ENCODE data around the gene PDGFC.

PDGFC gene

DNA sequence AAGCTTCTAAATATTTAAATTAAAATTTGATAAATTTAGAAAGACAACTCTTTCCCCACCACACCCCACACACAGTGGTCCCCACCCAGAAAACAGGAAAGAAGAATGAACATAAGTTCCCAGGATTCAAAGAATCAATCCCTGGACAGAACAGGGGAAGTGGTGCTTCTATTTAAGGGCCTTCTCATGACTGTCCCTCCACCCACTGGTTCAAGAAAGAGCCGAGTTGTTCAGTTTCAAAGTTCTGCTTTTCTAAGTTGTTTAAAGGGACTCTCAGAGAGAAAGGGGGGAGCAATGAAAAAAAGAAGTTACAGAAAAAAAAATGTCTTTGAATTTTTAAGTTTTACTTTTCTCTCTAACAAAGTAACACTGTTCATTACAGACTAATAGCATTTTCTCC, 195.8 kb downstream of the PDGFC start:
- Histone ChIP-seq H3K4me1 (ENCODE audit: insufficient read depth, low read length) (peaks cover 18% of the 10 kb centered on the region; the same call in 1 of the 2 replicates), H3K9ac (ENCODE audit: low read depth, low read length) (no peak overlapping the region), H3K9me3 (ENCODE audit: insufficient read depth, low read depth, low read length) (no peaks in the 10 kb centered on the region), H3K36me3 (ENCODE audit: insufficient read depth, low read depth, low read length) (no peaks in the 10 kb centered on the region), H3K27me3 (ENCODE audit: insufficient read depth, low read length) (no peaks in the 10 kb centered on the region), H3K4me3 (ENCODE audit: low read length) (no peak overlapping the region), H3K27ac (ENCODE audit: low read length) (no peak overlapping the region)

DNA sequence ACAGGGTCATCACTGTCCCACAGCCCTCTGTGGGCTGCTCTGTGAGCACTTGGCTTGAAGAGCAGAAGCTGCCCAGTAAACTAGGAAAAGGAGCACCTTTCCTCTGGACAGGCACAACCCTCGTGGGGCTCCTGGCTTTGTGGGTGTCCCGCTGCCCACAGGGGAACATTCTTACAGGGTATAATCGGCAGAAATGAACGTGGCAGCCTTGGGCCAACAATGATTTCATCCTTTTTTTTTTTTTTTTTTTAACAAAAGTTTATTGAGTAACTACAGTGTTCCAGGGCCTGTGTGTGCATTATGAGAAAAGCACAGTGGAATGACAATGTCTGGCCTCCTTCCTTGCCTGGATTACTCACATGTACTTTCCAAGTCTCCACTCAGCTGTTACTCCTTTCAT, 197.2 kb downstream of the PDGFC start:
- no peak overlapping the region for H3K4me3 ChIP-seq (ENCODE audit: low read length)
- H3K9me3 ChIP-seq (ENCODE audit: insufficient read depth, low read depth, low read length) = no peaks in the 10 kb centered on the region
- no peaks in the 10 kb centered on the region for H3K36me3 ChIP-seq (ENCODE audit: insufficient read depth, low read depth, low read length)
- H3K4me1 ChIP-seq (ENCODE audit: insufficient read depth, low read length) = peaks cover 28% of the 10 kb centered on the region
- H3K27ac ChIP-seq (ENCODE audit: low read length) = no peak overlapping the region
- H3K27me3 ChIP-seq (ENCODE audit: insufficient read depth, low read length) = no peaks in the 10 kb centered on the region
- H3K9ac ChIP-seq (ENCODE audit: low read depth, low read length) = no peak overlapping the region

DNA sequence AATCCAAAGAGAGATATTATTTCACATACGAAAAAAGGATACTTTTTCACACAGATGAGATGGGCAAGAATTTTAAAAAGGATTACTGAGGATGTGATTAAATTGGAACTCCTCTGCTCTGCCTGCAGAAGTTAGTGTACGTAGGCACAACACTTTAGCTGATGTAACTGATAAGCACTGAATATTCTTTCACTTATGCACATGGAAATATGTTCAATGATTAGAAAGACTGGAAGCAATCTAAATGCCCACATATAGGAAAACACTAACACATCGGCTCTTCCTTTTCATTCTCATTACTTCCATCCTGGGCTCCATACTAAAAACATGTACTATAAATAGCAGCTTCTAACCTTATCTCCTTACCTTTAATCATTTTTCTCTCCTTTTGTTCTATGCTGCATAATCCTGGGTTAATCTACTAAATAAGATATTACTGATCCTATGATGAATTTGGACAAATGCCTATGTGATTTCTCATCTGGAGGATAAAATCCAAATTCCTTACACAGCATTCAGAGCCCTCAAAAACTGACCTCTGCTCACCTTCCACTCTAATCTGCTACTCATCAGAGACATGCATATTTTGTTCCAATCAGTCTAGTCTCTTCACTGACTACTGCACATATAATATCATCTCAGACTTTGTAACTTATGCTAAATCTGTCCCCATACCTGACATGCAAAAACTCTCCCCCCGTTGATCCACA, 197.8 kb downstream of the PDGFC start:
- Histone ChIP-seq H3K4me3 (ENCODE audit: low read length) (no peak overlapping the region), H3K36me3 (ENCODE audit: insufficient read depth, low read depth, low read length) (no peaks in the 10 kb centered on the region), H3K27me3 (ENCODE audit: insufficient read depth, low read length) (no peaks in the 10 kb centered on the region), H3K9ac (ENCODE audit: low read depth, low read length) (no peak overlapping the region), H3K4me1 (ENCODE audit: insufficient read depth, low read length) (peaks cover 28% of the 10 kb centered on the region), H3K9me3 (ENCODE audit: insufficient read depth, low read depth, low read length) (no peaks in the 10 kb centered on the region), H3K27ac (ENCODE audit: low read length) (no peak overlapping the region)

DNA sequence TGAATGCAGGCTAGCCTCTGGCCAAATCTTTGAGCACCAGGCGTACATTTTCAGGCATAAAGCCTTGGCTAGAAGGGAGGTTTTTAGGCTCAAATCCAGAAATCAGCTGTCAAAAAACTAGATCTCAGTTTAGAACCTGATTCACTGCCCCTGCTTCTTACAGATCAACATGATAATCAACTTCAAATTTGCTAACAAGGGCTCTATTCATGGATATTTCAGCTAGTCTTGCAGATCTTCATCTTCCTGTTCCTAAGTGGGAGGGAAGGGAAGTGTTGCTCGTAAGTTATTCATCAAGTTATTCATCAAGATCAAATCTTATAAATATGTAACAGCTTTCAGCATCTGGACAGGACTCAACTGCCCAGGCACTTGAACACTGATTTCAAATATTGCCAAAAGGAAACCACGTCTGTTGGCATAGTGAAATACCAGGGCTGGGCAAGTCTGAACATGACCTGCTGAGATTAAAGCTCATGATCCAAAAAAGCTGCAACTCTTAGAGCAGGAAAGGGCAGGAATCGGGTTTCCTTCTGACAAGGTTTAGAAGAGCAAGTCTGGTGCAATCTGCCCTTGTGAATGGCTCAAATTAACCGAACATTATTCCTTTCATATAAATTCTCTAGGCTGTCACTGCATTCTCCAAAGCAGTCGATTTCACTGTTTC, 200.3 kb downstream of the PDGFC start:
- peak overlapping the region; percentile 28; the same call in 1 of the 2 replicates for H3K9ac ChIP-seq (ENCODE audit: low read depth, low read length)
- peak overlapping the region; percentile 73 for H3K27ac ChIP-seq (ENCODE audit: low read length)
- no peaks in the 10 kb centered on the region for H3K36me3 ChIP-seq (ENCODE audit: insufficient read depth, low read depth, low read length)
- H3K27me3 ChIP-seq (ENCODE audit: insufficient read depth, low read length) = no peaks in the 10 kb centered on the region
- peaks cover 28% of the 10 kb centered on the region for H3K4me1 ChIP-seq (ENCODE audit: insufficient read depth, low read length)
- H3K4me3 ChIP-seq (ENCODE audit: low read length) = 0 out of 2 replicates have a peak overlapping the region, but pooled peaks have one; percentile 1
- no peaks in the 10 kb centered on the region for H3K9me3 ChIP-seq (ENCODE audit: insufficient read depth, low read depth, low read length)

DNA sequence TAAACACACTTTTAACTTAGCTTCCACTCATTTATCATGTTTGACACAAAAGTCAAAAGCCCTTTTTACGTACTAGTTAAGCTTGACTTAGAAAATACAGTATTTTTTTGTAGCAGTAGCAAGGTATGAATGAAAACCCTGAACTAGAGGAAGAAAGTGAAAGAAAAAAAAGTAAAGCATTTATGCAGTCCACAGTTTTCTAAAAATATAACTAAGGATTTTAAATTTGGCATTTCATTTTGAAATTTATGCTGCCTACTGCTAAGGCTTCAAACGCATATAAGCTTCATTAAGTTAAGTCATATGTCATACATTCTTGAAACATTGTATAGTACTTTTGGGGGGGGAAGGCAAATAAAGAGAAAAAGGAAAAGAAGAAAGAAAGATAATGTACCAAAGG, 201.5 kb downstream of the PDGFC start:
- Histone ChIP-seq H3K27me3 (ENCODE audit: insufficient read depth, low read length) (no peaks in the 10 kb centered on the region), H3K9me3 (ENCODE audit: insufficient read depth, low read depth, low read length) (no peaks in the 10 kb centered on the region), H3K4me1 (ENCODE audit: insufficient read depth, low read length) (peaks cover 28% of the 10 kb centered on the region), H3K36me3 (ENCODE audit: insufficient read depth, low read depth, low read length) (no peaks in the 10 kb centered on the region), H3K27ac (ENCODE audit: low read length) (no peak overlapping the region), H3K4me3 (ENCODE audit: low read length) (no peak overlapping the region), H3K9ac (ENCODE audit: low read depth, low read length) (no peak overlapping the region)

DNA sequence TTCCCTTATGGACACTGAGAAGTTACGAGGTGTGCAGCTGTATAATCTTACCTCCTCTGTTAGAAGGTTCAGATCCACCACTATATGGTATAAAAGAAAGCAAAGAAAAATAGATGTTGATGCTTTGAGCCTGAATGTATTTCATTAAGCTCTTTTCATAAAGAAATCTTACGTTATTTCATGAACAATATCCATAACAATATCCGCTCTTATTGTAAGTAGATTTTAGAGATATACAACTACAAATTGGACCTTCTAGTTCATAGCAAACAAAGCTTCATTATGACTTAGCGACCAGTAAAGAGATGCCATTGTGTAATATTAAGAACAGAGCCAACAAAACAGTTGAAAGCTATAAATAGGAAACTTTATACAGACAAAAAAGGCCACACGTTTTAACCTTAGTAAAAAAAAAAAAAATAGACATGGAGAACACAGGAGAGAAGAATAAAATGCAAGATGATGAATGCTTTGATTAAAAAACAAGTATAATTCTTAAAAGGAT, 203.6 kb downstream of the PDGFC start:
- peaks cover 23% of the 10 kb centered on the region for H3K4me1 ChIP-seq (ENCODE audit: insufficient read depth, low read length)
- no peak overlapping the region for H3K4me3 ChIP-seq (ENCODE audit: low read length)
- no peaks in the 10 kb centered on the region for H3K27me3 ChIP-seq (ENCODE audit: insufficient read depth, low read length)
- H3K36me3 ChIP-seq (ENCODE audit: insufficient read depth, low read depth, low read length) = no peaks in the 10 kb centered on the region
- H3K27ac ChIP-seq (ENCODE audit: low read length) = no peak overlapping the region
- no peak overlapping the region for H3K9ac ChIP-seq (ENCODE audit: low read depth, low read length)
- H3K9me3 ChIP-seq (ENCODE audit: insufficient read depth, low read depth, low read length) = no peaks in the 10 kb centered on the region

DNA sequence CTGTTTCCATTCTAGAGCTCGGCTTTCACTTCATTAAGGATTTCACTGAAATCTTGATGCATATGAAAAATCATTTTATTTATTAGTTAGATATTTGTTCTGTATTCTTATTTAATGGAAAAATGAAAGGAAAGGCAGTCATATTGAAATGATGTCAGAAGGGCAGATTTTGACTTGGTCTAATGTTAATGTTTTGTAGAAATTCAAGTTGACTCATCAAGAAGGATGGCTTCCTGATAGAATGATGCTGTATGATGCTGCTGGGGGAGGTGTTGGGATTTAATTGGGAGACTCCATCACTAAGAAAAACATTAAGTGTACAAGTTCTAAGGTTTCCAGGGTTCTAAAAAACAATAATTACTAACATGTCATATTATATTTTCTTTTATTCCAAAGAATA, 204.8 kb downstream of the PDGFC start:
- H3K27ac ChIP-seq (ENCODE audit: low read length) = no peak overlapping the region
- no peaks in the 10 kb centered on the region for H3K36me3 ChIP-seq (ENCODE audit: insufficient read depth, low read depth, low read length)
- no peaks in the 10 kb centered on the region for H3K27me3 ChIP-seq (ENCODE audit: insufficient read depth, low read length)
- H3K9me3 ChIP-seq (ENCODE audit: insufficient read depth, low read depth, low read length) = no peaks in the 10 kb centered on the region
- H3K4me1 ChIP-seq (ENCODE audit: insufficient read depth, low read length) = peaks cover 20% of the 10 kb centered on the region
- H3K9ac ChIP-seq (ENCODE audit: low read depth, low read length) = no peak overlapping the region
- H3K4me3 ChIP-seq (ENCODE audit: low read length) = no peak overlapping the region

DNA sequence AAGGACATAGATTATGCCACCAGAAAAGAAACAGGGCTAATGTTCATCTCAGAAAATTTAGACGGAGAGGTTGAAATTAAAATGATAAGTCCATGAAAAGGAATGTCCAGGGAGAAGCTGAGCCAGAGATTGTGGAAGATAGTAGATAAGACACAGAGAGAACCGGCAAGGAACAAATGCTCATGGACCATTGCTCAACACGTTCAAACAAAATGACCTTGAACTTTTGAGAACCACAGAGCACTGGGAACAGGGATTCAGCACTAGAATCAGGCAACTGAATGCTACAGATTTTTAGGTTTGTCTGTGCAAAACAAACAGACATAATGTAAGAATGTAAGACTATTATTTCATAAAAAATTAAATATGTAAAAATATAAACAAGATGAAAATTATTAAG, 206.3 kb downstream of the PDGFC start:
- Histone ChIP-seq H3K9me3 (ENCODE audit: insufficient read depth, low read depth, low read length) (no peaks in the 10 kb centered on the region), H3K9ac (ENCODE audit: low read depth, low read length) (no peak overlapping the region), H3K4me3 (ENCODE audit: low read length) (no peak overlapping the region), H3K27me3 (ENCODE audit: insufficient read depth, low read length) (no peaks in the 10 kb centered on the region), H3K4me1 (ENCODE audit: insufficient read depth, low read length) (peaks cover 6% of the 10 kb centered on the region), H3K27ac (ENCODE audit: low read length) (no peak overlapping the region), H3K36me3 (ENCODE audit: insufficient read depth, low read depth, low read length) (no peaks in the 10 kb centered on the region)

DNA sequence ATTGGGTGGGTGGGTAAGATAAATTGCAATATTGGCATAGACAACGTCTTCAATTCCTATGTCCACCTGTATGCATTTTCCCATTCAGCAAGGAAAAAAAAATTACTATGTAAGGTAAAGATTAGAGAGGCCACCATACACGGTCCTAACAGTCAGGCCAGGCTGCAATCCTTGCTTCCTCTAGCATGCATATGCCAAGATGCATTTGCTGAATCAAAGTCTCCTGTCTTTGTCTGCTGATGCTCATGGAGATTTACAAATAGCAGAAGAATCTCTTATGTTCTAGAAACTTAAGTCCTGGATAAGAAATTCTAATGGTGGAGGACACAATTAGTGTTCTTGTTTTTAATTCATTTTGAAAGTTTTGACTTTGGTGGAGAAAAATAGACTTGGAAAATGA, 206.8 kb downstream of the PDGFC start:
- Histone ChIP-seq H3K4me1 (ENCODE audit: insufficient read depth, low read length) (peaks cover 4% of the 10 kb centered on the region), H3K27me3 (ENCODE audit: insufficient read depth, low read length) (no peaks in the 10 kb centered on the region), H3K9me3 (ENCODE audit: insufficient read depth, low read depth, low read length) (no peaks in the 10 kb centered on the region), H3K9ac (ENCODE audit: low read depth, low read length) (no peak overlapping the region), H3K36me3 (ENCODE audit: insufficient read depth, low read depth, low read length) (no peaks in the 10 kb centered on the region), H3K27ac (ENCODE audit: low read length) (no peak overlapping the region), H3K4me3 (ENCODE audit: low read length) (no peak overlapping the region)

DNA sequence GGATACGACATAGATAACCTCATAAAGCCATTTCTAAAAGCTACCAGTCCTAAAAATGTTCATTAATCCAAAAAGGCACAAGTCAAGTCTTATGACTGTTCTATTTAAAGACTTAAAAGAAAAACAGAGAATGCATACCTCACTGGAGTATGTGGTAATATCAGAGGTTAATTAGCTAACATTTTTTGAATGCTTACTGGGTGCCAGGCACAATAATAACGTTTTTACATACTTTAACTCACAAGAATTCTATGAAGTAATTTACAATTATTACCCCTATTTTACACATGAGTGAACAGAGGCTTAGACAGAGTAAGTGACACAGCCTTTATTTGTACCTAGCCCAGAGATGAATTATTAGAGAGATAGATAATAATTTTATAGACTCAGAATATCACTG, 207.5 kb downstream of the PDGFC start:
- Histone ChIP-seq H3K4me1 (ENCODE audit: insufficient read depth, low read length) (no peaks in the 10 kb centered on the region), H3K27me3 (ENCODE audit: insufficient read depth, low read length) (no peaks in the 10 kb centered on the region), H3K27ac (ENCODE audit: low read length) (no peak overlapping the region), H3K36me3 (ENCODE audit: insufficient read depth, low read depth, low read length) (no peaks in the 10 kb centered on the region), H3K9me3 (ENCODE audit: insufficient read depth, low read depth, low read length) (no peaks in the 10 kb centered on the region), H3K4me3 (ENCODE audit: low read length) (no peak overlapping the region), H3K9ac (ENCODE audit: low read depth, low read length) (no peak overlapping the region)

DNA sequence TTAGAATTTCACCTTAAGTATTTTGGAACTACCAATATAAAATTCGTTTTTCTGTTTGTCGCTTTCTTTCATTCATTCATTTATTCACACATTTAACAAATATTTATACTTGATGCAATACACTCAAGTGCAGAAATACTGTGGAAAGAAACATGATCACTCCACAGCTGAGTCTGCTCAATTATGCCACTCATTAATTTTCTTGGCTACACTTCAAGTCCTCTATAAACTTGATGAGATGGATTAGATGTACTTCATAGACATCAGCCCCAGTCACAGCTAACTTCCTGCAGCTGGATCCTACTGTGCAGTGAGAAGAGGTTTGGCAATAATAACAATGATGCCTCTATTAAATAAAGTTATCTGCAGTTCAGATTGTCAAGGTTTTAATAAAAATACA, 208.1 kb downstream of the PDGFC start:
- Histone ChIP-seq H3K27ac (ENCODE audit: low read length) (no peak overlapping the region), H3K4me1 (ENCODE audit: insufficient read depth, low read length) (no peaks in the 10 kb centered on the region), H3K27me3 (ENCODE audit: insufficient read depth, low read length) (no peaks in the 10 kb centered on the region), H3K4me3 (ENCODE audit: low read length) (no peak overlapping the region), H3K36me3 (ENCODE audit: insufficient read depth, low read depth, low read length) (no peaks in the 10 kb centered on the region), H3K9ac (ENCODE audit: low read depth, low read length) (no peak overlapping the region), H3K9me3 (ENCODE audit: insufficient read depth, low read depth, low read length) (no peaks in the 10 kb centered on the region)

DNA sequence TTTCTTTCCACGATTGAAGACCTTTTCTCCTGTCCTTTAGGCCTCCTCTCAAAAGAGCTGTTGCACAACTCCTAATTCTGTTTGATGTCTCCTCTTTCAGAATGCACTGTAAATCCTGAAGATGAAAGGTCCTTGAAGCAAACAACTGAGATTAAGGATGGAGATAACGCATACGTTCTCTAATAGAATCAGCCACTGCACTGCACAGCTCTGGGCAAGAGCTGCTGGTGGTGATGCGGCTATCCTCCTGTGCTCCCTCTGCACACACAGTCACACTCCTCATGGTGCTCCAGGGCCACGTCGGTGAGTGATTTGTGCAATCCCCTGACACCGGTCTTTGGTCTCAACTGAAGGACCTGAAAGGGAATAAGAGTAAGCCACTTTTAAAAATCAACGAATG, 208.7 kb downstream of the PDGFC start:
- Histone ChIP-seq H3K27me3 (ENCODE audit: insufficient read depth, low read length) (no peaks in the 10 kb centered on the region), H3K9ac (ENCODE audit: low read depth, low read length) (no peak overlapping the region), H3K27ac (ENCODE audit: low read length) (no peak overlapping the region), H3K4me3 (ENCODE audit: low read length) (no peak overlapping the region), H3K36me3 (ENCODE audit: insufficient read depth, low read depth, low read length) (no peaks in the 10 kb centered on the region), H3K9me3 (ENCODE audit: insufficient read depth, low read depth, low read length) (no peaks in the 10 kb centered on the region), H3K4me1 (ENCODE audit: insufficient read depth, low read length) (no peaks in the 10 kb centered on the region)

All from iPS-20b (cell line).